Ishikawa (cell line): ENCODE measurements around the gene SUV39H1.

Experiments
- CEBPB ChIP-seq: IDR thresholded peaks from 2 replicates; pipeline ENCODE4 v1.6.1; 2012
- CREB1 ChIP-seq: IDR thresholded peaks from 2 replicates; pipeline ENCODE4 v1.6.1; 2012; ENCODE audit warnings: low read depth
- EGR1 ChIP-seq: IDR thresholded peaks from 2 replicates; pipeline ENCODE4 v1.6.1; 2012
- EP300 ChIP-seq: IDR thresholded peaks from 2 replicates; pipeline ENCODE4 v1.6.1; 2012; ENCODE audit warnings: borderline replicate concordance
- MAX ChIP-seq: IDR thresholded peaks from 2 replicates; pipeline ENCODE4 v1.6.1; 2012
- NFIC ChIP-seq: IDR thresholded peaks from 2 replicates; pipeline ENCODE4 v1.6.1; 2012
- RAD21 ChIP-seq: IDR thresholded peaks from 2 replicates; pipeline ENCODE4 v1.6.1; 2012; ENCODE audit warnings: low read depth
- REST ChIP-seq: IDR thresholded peaks from 2 replicates; pipeline ENCODE4 v1.6.1; 2012; ENCODE audit warnings: low read depth, mild to moderate bottlenecking
- TAF1 ChIP-seq: IDR thresholded peaks from 2 replicates; pipeline ENCODE4 v1.6.1; 2012; ENCODE audit warnings: low read depth, mild to moderate bottlenecking
- TCF12 ChIP-seq: IDR thresholded peaks from 2 replicates; pipeline ENCODE4 v1.6.1; 2012; ENCODE audit warnings: low read depth
- TEAD4 ChIP-seq: IDR thresholded peaks from 2 replicates; pipeline ENCODE4 v1.6.1; 2012
- USF1 ChIP-seq: IDR thresholded peaks from 2 replicates; pipeline ENCODE4 v1.6.1; 2012
- YY1 ChIP-seq: IDR thresholded peaks from 2 replicates; pipeline ENCODE4 v1.6.1; 2012; ENCODE audit warnings: low read depth
- ZBTB7A ChIP-seq: IDR thresholded peaks from 2 replicates; pipeline ENCODE4 v1.6.1; 2012; ENCODE audit warnings: low read depth

GRCh38 chrX:48703642-48704481 is 7.3 kb downstream of the SUV39H1 start:
- no peak for TF ChIP-seq RAD21
- TF ChIP-seq MAX: no peak
- no peak for TF ChIP-seq USF1
- TF ChIP-seq ZBTB7A: no peak
- TF ChIP-seq CREB1: no peak
- no peak for TF ChIP-seq REST
- TF ChIP-seq CEBPB: no peak
- TF ChIP-seq NFIC: no peak
- no peak for TF ChIP-seq EP300
- TF ChIP-seq TEAD4: no peak
- no peak for TF ChIP-seq EGR1
- TF ChIP-seq YY1: no peak
- no peak for TF ChIP-seq TCF12
- no peak for TF ChIP-seq TAF1
